Neural cell (in vitro differentiated cells): Measurements from ENCODE around the gene SDK1. TPM values are rescaled to one million over a fixed set of nuclear protein-coding genes. Genes with fewer than 3 reads are reported as not detected.

ENCODE experiments used
- H2AFZ ChIP-seq: fragments of 200-600, 300-800 bp; sonication (generic), shearing (Covaris generic); 2 replicates; pipeline ENCODE4 v1.6.0; 2014; ENCODE audit warnings: low read depth, mild to moderate bottlenecking, antibody characterized with exemption, low read length, moderate library complexity
- H3F3A ChIP-seq: fragments of 200-600 bp; shearing (Covaris generic); 2 replicates; pipeline ENCODE4 v1.6.1; 2016; ENCODE audit warnings: mild to moderate bottlenecking, moderate library complexity, mixed read lengths, antibody characterized with exemption, low read length; ENCODE audit not compliant: insufficient read depth, poor library complexity, severe bottlenecking
- H3K27ac ChIP-seq: fragments of 200-600, 300-800 bp; sonication (generic), shearing (Covaris generic); 2 replicates; pipeline ENCODE4 v1.5.1; 2014; ENCODE audit warnings: mild to moderate bottlenecking, low read length, moderate library complexity
- H3K27me3 ChIP-seq: fragments of 300-800, 200-600 bp; sonication (generic), shearing (Covaris generic); 2 replicates; pipeline ENCODE4 v1.6.0; 2014; ENCODE audit warnings: mild to moderate bottlenecking, low read depth, low read length, moderate library complexity; ENCODE audit not compliant: insufficient read depth
- H3K36me3 ChIP-seq: fragments of 300-800, 200-600 bp; sonication (generic), shearing (Covaris generic); 2 replicates; pipeline ENCODE4 v1.5.1; 2014; ENCODE audit warnings: mild to moderate bottlenecking, antibody characterized with exemption, low read length, moderate library complexity; ENCODE audit not compliant: insufficient read depth
- H3K4me2 ChIP-seq: fragments of 300-800, 200-600 bp; sonication (generic), shearing (Covaris generic); 2 replicates; pipeline ENCODE4 v1.6.0; 2014; ENCODE audit warnings: mild to moderate bottlenecking, low read length
- H3K4me3 ChIP-seq: fragments of 300-800, 200-600 bp; sonication (generic), shearing (Covaris generic); 2 replicates; pipeline ENCODE4 v1.5.1; 2014; ENCODE audit warnings: mild to moderate bottlenecking, low read length, moderate library complexity
- H3K79me2 ChIP-seq: fragments of 200-600 bp; shearing (Covaris generic); replicated peaks from 2 replicates; pipeline ENCODE4 v1.6.0; 2014; ENCODE audit warnings: mild to moderate bottlenecking, low read length, moderate library complexity; ENCODE audit not compliant: insufficient read depth
- H3K9ac ChIP-seq: fragments of 300-800, 200-600 bp; sonication (generic), shearing (Covaris generic); 2 replicates; pipeline ENCODE4 v1.6.1; 2016; ENCODE audit warnings: mild to moderate bottlenecking, low read length, mixed read lengths
- H3K9me2 ChIP-seq: fragments of 200-600 bp; shearing (Covaris generic); 2 replicates; pipeline ENCODE4 v1.6.1; 2016; ENCODE audit warnings: mild to moderate bottlenecking, low read length, mixed read lengths; ENCODE audit not compliant: insufficient read depth
- H3K9me3 ChIP-seq: fragments of 200-600, 300-800 bp; sonication (generic), shearing (Covaris generic); 2 replicates; pipeline ENCODE4 v1.6.1; 2016; ENCODE audit warnings: mild to moderate bottlenecking, mixed run types, low read length, moderate library complexity, mixed read lengths
- H4K20me1 ChIP-seq: fragments of 200-600 bp; shearing (Covaris generic); 2 replicates; pipeline ENCODE4 v1.6.1; 2016; ENCODE audit warnings: mild to moderate bottlenecking, mixed run types; ENCODE audit not compliant: insufficient read depth
- CTCF ChIP-seq: fragments of 450-650 bp; IDR thresholded peaks from 2 replicates; pipeline ENCODE4 v1.5.1; 2014; ENCODE audit warnings: antibody characterized with exemption, mild to moderate bottlenecking, moderate library complexity; ENCODE audit not compliant: poor library complexity, severe bottlenecking
- EP300 ChIP-seq: fragments of 450-650 bp; conservative IDR thresholded peaks from 2 replicates; pipeline ENCODE4 v1.6.1; 2014; ENCODE audit warnings: antibody characterized with exemption, mild to moderate bottlenecking, moderate library complexity; ENCODE audit not compliant: poor library complexity, severe bottlenecking
- EZH2 ChIP-seq: fragments of 200-600, 300-800 bp; shearing (Covaris generic), sonication (generic); IDR thresholded peaks from 2 replicates; pipeline ENCODE4 v1.6.1; 2014; ENCODE audit warnings: antibody characterized with exemption, low read length, borderline replicate concordance, mild to moderate bottlenecking; ENCODE audit not compliant: insufficient read depth, poor library complexity, severe bottlenecking
- MXI1 ChIP-seq: fragments of 450-650 bp; conservative IDR thresholded peaks from 2 replicates; pipeline ENCODE4 v1.6.1; 2014; ENCODE audit warnings: antibody characterized with exemption, mild to moderate bottlenecking; ENCODE audit not compliant: poor library complexity, severe bottlenecking
- POLR2AphosphoS5 ChIP-seq: IDR thresholded peaks from 2 replicates; pipeline ENCODE4 v1.6.1; 2012
- RAD21 ChIP-seq: fragments of 450-650 bp; conservative IDR thresholded peaks from 2 replicates; pipeline ENCODE4 v1.6.1; 2014; ENCODE audit warnings: antibody characterized with exemption, mild to moderate bottlenecking, moderate library complexity
- REST ChIP-seq: IDR thresholded peaks from 2 replicates; pipeline ENCODE4 v1.6.1; 2012; ENCODE audit warnings: borderline replicate concordance
- SMC3 ChIP-seq: fragments of 450-650 bp; conservative IDR thresholded peaks from 2 replicates; pipeline ENCODE4 v1.6.1; 2014; ENCODE audit warnings: antibody characterized with exemption, mild to moderate bottlenecking, moderate library complexity; ENCODE audit not compliant: poor library complexity
- TAF1 ChIP-seq: IDR thresholded peaks from 2 replicates; pipeline ENCODE4 v1.6.1; 2012; ENCODE audit warnings: low read depth
- polyA plus RNA-seq: library from polyadenylated mRNA; depleted of rRNA; stranded (reverse); fragments of >200 nt; gene quantifications from 2 replicates; pipeline ENCODE4 v1.2.3, GENCODE V29; 2014

SDK1 gene
- polyA plus RNA-seq, 1 donor from 2014 or later: 2.7 TPM

GRCh38 chr7:3486841-3487240 lies 185.8 kb downstream of the SDK1 start:
- H2AFZ ChIP-seq: no peak overlapping the region
- no peaks in the 10 kb centered on the region for H4K20me1 ChIP-seq
- H3K9me3 ChIP-seq: no peaks in the 10 kb centered on the region
- H3K27me3 ChIP-seq: no peaks in the 10 kb centered on the region
- H3K9ac ChIP-seq: no peak overlapping the region
- no peak overlapping the region for H3K4me3 ChIP-seq
- H3K79me2 ChIP-seq: no peaks in the 10 kb centered on the region
- no peak overlapping the region for H3K4me2 ChIP-seq
- H3K36me3 ChIP-seq: no peaks in the 10 kb centered on the region
- no peak overlapping the region for H3K27ac ChIP-seq
- TF ChIP-seq TAF1 (no peak), RAD21 (no peak)
- H3F3A ChIP-seq: no peaks in the 10 kb centered on the region
- H3K9me2 ChIP-seq: no peaks in the 10 kb centered on the region

GRCh38 chr7:3488829-3489228 lies 187.8 kb downstream of the SDK1 start:
- H2AFZ ChIP-seq: no peak overlapping the region
- H3K27me3 ChIP-seq: no peaks in the 10 kb centered on the region
- H3K79me2 ChIP-seq: no peaks in the 10 kb centered on the region
- H4K20me1 ChIP-seq: no peaks in the 10 kb centered on the region
- no peaks in the 10 kb centered on the region for H3K9me2 ChIP-seq
- no peak overlapping the region for H3K9ac ChIP-seq
- H3K4me3 ChIP-seq: no peak overlapping the region
- H3K36me3 ChIP-seq: no peaks in the 10 kb centered on the region
- H3K4me2 ChIP-seq: no peak overlapping the region
- no peak for TF ChIP-seq SMC3
- TF ChIP-seq CTCF: no peak
- TF ChIP-seq TAF1: no peak
- no peak for TF ChIP-seq MXI1
- TF ChIP-seq REST: no peak
- TF ChIP-seq EP300: no peak
- TF ChIP-seq RAD21: no peak
- TF ChIP-seq EZH2: no peak
- no peak for TF ChIP-seq POLR2AphosphoS5
- H3K9me3 ChIP-seq: no peaks in the 10 kb centered on the region
- no peaks in the 10 kb centered on the region for H3F3A ChIP-seq
- no peak overlapping the region for H3K27ac ChIP-seq

GRCh38 chr7:3493499-3493898 lies 192.4 kb downstream of the SDK1 start:
- no peaks in the 10 kb centered on the region for H3K79me2 ChIP-seq
- H3F3A ChIP-seq: no peaks in the 10 kb centered on the region
- no peaks in the 10 kb centered on the region for H3K9me3 ChIP-seq
- H2AFZ ChIP-seq: no peak overlapping the region
- no peak overlapping the region for H3K4me3 ChIP-seq
- TF ChIP-seq REST (no peak), RAD21 (no peak), EZH2 (no peak), MXI1 (no peak), CTCF (no peak), EP300 (no peak), SMC3 (no peak), POLR2AphosphoS5 (no peak), TAF1 (no peak)
- H4K20me1 ChIP-seq: no peaks in the 10 kb centered on the region
- H3K9me2 ChIP-seq: no peaks in the 10 kb centered on the region
- no peaks in the 10 kb centered on the region for H3K36me3 ChIP-seq
- no peak overlapping the region for H3K4me2 ChIP-seq
- no peak overlapping the region for H3K27ac ChIP-seq
- no peak overlapping the region for H3K9ac ChIP-seq
- H3K27me3 ChIP-seq: no peaks in the 10 kb centered on the region
